ENCODE measurements around the gene ROR1.
"Not testable (repeated sequence)": the region's sequence is repeated elsewhere in the genome, so short reads cannot be mapped to it uniquely, and the experiment has no call there.

ROR1 gene

DNA sequence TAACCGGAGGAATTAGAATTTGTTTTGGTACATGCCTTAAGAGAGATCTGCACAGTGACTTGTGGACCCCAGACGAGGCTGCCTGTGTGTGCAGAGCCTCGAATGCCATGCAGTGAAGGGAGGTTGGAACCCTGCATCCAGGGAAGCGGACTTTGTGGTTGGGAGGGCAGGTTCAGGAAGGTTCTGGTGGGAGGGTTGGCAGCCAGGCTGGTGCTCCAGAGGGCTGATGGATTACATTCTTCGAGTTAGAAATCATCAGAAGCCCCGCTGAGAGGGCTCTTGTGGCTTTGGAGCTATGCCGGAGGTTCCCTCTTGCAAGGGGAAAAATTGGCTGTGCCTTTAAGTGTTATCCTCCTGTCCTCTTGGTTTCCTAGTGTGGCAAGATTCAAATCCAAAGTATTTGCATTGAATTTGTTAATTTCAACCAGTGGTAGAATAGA, 21.1 kb downstream of the ROR1 start:
- no peak for DNase-seq

DNA sequence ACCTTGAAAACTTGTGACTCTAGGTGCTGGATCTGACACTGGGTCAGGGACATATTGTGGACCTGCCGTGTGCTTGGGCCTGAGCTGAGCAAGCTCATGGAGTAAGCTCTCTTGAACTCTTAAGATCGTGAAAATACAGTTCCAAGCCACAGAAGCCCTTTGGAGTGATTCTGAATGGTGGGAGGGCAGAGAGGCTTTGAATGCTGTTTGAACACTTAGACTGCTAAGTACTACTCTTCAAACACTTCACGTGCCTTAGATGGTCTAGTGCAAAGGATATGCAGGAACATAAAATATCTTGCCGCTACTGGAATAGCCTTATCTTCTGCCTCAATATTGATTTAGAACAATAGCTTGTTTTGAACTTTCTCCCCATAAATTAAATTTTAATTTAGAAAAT, 21.6 kb downstream of the ROR1 start:
- DNase-seq, result no peak

DNA sequence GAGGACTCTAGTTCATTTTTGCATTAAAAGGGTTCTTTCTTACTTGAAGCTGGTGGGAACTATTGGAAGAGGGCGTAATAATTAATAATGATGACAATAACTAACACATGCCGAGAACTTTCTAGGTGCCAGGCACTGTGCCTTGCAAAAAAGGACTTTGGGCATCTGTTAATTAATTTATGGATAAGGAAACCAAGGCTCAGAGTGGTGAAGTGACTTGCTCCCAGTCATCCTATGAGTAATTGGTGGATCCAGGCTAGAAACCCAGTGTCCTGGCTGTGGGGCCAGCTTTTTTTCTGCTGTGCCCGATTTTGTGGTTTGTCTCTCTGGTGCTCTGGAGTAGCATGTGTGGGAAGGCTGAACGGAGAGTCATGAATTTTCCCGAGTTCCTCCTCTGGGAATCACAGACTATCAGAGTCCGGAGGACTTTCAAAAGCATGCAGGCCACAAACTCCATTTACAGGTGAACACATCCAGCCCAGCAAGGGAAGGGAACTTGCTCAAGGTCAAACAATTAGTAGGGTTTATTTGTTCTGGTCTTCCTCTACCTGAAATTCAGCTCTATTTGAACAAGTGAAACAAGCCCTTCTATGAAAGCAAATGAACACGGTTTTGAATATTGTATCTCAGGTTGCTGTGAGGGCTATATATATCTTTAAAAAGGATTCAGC, 23.4 kb downstream of the ROR1 start:
- no peak for DNase-seq

DNA sequence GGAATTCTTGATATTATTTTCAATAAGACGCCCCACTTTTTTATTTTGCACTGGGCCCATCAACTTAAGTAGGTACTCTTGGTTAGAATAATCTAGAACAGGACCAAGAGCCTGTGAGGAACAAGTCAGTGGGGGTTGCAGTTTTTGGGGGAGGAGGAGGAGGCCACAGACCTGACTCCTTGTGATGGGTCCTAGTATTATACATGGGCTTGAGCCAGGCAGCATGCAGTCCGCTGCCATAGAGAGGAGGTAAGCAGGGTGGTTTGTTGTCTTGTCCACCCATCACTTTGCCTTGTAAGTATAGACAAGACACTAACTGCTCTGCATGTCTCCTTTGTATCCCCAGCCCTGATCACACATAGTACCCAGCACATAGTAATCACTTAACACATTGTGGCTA, 24.5 kb downstream of the ROR1 start:
- DNase-seq, result no peak

DNA sequence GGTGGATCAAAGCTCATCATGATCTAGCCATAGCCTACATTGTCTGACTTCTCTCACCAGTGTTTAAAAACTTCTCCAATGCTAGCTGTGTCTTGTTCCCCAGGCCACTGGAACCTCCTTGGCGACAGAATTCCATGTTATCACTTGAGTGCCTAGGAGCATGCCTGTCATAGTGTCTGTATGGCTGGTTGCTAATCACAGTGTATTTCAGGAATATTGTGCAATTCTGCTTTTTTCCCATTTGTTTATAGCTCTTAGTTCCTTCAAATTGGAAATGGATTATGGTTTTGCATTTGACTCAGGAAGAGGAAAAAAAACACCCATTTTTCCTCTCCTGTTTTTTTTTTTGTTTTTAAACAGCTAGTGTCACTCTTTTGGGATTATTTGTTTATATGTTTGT, 25.5 kb downstream of the ROR1 start:
- DNase-seq, result no peak

DNA sequence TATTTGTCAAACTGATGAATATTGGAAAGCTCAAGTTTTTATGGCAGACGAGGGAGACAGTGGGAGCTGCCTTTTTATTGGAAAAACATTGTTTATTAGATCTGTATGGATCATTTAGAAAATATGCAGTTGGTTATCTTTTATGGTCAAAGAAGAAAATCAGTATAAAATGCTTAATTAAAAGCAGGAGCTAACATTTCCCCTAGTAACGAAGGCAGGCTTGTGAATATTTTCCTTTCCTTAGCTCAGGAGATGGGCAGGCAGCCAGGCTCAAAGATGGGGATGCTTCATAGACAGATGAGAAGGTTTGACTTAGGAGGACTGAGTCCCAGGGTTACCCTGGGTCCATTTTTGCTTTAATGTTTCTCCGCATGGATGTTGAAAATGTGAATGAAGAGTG, 26.0 kb downstream of the ROR1 start:
- no peak for DNase-seq

DNA sequence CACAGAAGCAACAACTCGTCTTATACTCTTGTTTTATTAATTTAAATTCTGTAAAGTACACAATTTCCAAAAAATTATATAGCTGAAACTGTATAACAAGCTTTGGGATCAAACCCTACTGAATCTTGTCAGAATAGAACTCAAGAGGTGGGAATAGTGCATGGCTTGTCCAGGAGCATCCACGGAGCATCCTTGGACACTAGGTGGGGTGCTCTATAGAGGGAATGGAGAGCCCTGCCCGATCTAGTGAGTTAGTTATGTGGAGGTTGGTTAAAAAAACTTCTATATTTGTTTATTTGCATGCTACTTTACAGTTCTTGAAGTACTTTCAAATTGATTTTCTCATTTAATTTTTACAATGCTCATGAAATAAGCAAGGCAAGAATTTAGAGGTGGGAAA, 28.3 kb downstream of the ROR1 start:
- no peak for DNase-seq

DNA sequence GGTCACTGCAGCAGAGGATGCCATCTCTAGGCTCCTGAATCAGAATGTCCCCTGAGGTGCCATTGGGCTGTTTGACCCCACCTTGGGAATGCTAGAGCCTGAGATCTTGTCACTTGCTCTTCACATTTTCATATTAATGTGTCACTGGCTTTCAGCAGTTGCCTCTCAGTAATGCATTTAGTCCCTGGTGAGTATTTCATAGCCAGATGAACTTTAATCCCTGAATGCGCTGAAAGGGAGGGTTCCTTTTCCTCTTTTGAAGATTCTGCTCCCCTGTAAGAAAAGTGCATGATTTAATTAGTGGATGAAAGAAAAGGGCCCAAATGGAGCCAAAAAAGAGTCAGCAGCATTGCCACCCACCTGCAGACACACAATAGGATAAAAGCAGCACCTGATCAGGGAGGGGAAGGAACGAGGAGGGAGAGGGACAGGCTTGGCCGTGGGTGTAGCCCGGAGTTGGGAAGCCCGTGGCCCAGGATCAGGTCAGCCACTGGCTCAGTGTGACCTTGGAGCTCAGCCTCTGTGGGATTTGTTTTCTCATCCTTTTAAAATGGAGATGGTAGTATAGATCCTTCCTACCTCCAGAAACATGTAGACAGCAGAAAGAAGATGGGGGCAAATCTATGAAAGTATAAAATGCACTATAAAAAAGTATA, 31.1 kb downstream of the ROR1 start:
- DNase-seq, result no peak

DNA sequence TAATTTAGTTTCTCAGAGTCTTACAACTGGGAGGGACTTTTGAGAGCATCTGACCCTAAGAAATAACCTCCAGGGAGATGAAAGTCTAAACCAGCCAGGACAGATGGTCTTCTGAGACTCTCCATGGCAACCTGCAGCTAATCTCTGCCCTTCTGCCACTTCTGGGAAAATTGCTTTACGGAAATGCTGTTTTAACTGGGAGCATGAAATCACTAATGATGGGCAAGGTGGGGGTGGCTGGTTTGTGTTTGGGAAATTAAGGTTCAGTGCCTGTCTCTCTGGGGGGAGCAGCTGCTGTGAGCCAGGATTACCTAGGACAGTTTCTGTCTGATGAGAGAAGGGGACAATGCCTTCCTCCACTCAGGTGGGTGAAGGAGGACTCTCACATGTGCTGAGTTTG, 33.2 kb downstream of the ROR1 start:
- DNase-seq, result no peak

DNA sequence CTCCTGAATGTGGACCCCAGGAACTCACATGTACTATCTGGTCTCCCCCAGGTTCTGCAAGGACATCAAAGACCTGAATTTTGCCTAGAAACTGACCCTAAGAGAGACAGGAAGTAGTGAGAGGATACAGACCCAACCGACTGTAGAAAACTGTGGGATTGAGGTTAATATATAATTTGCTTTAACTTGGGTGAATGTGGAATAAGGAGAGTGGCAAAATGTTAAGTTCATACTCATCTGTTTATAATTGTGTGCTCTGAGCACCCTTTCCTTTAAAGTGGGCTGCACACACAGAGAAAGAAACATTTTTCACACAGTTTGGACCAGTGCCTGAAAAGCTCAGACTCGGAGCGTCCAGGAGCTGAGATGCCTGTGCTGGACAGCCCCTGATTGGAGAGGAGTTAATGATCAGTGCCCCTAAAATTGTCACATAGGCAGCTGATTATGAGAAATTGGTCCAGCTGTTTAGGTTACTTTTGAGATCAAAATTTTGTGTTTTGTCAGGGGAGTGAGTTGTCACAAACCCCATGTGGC, 37.2 kb downstream of the ROR1 start:
- no peak for DNase-seq

DNA sequence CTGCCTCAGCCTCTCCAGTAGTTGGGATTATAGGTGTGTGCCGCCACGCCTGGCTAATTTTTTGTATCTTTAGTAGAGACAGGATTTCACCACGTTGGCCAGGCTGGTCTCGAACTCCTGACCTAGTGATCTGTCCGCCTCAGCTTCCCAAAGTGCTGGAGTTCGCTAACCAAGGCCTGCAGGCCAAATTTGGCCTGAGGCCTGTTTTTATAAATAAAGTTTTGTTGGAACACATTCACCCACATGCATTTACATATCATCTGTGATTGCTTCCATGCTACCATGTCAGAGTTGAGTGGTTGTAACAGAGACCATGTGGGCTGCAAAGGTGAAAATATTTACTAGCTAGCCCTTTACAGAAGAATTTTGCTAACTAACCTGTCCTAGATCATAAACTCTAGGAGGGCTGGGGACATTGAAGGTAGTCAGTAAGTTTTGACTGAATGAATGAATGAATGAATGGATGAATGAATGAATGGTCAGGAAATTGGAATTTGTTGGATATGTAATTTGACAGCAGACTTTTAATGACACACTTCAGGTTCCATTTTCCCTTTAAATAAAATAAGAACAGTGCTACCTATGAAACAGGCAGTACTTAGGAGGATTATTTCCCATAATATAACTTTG, 38.4 kb downstream of the ROR1 start:
- DNase-seq, result no peak

DNA sequence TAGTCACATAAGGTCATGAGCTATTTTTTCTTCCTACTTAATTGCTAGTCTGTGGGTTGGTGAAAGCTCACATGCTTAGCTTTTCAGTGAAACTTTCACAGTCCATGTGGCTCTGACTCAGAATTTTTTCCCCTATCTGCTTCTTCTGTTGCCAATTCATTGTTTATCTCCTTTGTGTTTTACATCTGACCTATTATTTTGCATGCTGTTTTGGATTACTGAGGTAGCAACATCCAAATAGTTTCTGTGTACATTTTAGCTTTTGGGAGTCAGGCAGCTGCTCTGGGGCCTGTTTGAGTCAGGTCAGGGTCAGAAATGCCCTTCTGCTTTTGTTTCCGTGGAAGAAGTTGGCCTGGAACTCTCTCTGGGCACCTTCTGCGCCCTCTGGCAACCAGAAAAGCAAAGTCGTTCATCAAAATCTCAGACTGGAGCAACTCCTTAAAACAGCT, 40.0 kb downstream of the ROR1 start:
- DNase-seq, result no peak

DNA sequence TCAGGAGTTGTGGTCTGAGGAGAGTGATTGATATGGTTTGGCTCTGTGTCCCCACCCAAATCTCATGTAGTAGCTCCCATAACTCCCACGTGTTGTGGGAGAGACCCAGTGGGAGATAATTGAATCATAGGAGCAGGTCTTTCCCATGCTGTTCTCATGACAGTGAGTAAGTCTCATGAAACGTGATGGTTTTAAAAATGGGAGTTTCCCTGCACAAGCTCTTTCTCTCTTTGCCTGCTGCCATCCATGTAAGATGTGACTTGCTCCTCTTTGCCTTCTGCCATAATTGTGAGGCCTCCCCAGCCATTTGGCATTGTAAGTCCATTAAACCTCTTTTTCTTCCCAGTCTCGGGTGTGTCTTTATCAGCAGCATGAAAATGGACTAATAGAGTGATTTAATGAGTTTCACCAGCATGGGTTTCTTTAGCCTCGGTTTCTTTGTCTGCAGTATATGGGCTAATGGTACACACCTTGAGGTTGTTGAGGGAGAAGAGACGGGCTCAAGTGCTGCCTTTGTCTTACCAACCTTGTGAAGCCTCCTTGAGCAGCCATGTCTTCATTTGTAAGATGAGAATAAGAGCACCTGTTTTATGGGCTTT, 42.5 kb downstream of the ROR1 start:
- DNase-seq, result not testable (repeated sequence)

DNA sequence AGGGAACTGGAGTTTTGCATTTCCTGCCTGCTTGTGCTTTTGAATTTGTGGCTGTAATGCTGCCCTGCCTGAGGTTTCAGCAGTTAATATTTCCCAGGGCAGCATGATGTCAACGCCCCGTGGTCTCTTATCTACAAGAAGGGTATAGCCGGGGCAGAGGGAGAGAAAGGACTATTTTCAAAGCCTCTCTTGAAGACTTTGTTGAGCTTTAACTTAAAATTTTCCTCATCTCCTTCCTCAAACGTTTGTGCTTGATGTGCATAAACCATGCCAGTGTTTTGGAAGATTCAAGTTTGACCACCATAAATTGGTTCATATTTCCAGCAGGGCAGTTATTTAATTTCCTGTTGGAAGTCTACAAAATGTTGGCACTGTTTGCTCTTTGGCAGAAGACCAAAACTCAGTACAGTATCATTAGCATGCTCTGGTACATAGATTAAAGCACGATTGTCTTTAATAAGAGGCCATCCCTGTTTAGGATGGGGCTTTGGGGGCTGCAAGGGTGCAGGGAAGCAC, 43.4 kb downstream of the ROR1 start:
- DNase-seq, result no peak

DNA sequence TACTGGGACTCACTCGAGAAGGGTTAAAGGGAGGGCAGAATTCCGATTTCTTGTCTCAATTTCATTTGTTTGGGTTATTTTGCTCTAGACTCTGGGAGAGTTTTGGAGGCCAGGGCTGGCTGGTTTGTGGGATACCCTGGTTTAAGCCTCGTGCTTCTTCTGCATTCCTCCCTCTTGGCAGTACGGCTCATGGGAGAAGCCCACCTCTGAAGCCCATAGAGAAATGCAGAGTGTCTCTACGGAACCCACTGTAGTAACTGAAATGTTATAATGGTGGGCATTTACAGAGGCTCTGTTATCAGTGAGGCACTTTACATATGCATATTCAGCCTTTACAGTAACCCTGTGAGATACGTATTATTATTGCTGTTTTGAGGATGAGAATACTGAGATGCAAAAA, 43.9 kb downstream of the ROR1 start:
- DNase-seq, result no peak

DNA sequence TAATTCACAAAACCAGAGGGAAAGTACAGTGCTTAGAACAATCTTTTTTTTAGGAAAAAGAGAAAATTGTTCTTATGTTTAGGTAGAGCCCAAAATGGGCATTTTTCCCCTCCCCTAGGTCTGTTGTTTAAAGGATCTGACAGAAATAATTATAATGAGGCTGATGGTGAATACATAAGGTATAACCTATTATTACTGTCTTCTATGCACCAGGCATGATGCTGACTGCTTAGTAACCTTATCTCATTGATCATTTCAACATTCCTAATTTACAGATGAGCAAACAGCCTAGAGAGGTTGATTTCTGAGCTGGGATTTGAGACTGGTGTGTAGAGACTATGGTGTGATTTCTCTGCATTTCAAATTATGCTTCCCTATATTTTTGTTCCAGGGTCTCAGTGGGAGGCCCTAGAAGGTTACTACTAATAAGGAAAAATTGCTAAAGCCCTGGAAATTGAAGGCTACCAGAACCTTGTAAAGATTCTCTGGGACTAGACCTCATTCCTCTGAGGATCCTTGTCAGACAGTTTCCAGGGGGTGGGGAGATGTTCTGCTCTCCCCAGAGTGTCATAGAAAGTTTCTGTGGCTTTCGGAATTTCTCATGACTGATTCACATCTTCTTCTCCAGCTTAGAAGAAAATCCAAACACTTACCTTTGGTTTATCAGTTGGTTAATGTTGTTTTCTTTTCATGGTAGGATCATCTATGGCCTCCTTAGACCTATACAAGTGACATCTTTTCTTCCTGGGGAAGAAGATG, 44.9 kb downstream of the ROR1 start:
- no peak for DNase-seq

DNA sequence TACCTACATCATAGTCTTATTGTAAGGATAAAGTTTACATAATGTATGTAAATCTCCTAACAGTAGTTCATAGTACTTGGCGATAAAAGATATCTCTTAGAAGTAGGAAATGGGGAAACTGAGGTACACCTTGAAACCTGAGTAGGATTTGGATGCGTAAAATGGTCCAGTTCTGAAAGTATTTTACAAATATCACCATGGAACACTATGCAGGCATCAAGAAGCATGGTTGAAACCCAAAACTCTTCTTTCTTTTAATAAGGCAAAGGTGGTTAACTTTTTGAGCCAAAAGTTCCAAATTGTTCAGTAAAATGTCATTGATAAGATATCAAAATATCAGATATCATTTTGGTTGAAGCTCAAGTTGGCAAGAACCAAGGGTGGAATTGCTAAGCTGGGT, 46.0 kb downstream of the ROR1 start:
- DNase-seq, result no peak

DNA sequence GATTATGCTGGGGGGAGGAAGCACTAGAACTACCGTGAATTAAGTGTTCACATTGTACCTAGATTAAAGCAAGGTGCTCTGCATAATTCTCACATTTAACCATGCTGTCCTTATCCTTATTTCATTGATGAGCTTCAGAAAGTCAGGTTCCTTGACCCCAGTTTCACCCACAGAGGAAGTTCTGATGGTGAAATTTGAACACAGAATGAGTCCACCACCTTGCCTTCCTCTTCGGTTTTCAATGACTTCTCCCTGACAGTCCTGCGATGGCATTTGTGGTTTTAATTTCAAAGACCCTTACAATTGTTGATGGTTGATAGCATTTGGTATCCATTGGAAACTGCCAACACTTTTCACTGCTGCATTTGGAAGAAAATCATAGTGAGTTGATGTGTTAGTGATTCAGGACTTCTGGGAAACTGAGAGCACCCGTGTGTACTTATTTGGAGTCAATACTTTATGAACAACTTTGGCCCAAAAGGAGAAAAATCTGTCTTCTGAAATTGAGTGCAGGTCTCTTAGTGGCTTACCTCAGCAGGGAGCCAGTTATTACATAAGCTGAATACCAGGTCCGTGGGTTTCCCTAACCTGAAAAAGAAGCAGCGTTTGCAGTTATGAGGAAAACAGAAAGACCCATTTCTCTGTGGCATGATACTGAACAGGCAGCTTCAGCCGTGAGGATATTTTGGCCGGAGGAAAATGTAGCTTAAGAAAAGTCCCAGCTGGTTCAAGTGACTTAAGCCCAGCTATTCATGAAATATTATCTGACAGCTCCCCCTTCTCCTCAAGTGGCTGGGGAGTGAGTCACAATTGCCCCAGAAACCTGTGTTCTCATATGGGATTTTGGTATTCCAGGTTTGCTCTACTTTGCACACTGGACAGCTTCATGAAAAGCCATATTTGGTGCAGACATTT, 47.5 kb downstream of the ROR1 start:
- DNase-seq, result no peak

DNA sequence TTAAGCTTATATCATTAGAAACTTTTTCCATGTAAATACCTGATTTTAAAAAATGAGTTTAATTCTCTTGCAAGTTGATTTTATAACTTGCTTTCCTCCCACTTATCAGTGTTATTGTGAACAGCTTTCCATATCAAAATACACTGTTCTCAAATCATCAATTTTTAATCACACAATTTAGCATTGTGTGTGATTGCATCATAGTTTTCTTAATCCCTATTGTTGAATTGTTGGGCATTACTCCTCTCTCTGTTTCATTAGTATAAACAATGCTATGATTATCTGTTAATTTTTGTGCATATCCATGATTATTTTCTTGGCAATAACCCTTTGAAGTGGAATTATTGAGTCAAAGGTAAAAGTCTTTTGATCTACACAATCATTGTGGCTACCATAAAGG, 48.7 kb downstream of the ROR1 start:
- DNase-seq, result no peak

DNA sequence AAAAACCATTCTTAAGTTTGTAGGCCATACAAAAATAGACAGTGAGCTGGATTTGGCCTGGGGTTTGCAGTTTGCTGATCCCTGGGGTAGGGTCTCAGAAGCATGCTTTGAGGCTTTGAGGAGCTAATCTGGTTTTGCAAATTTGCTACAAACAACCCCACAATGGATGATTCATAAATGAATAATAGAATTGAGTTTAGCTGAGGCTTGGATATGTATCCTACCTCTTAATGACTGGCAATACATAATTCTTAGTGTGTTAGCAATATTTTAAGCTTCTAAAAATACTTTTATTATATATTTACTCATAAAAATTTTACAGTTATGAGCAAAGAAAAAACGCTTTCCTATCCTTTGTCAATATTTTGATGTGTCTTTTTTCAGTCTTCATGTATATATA, 50.6 kb downstream of the ROR1 start:
- DNase-seq, result no peak

DNA sequence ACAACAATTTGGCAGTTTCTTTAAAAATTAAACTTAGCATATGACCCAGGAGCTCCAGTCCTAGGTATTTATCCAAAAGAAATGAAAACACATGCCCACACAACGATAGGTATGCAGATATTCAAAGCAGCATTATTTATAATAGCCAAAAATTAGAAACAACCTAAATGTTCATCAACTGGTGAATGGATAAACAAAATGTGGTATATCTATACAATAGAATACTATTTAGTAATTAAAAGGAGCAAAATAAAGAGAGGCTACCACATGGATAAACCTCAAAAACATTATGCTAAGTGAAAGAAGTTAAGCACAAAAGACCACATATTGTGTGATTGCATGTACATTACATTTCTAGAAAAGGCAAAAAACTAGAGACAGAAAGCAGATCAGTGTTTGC, 51.3 kb downstream of the ROR1 start:
- DNase-seq, result no peak
